Esophagus (tissue), 2 donors: ENCODE measurements around the gene CMTM7. TPM values are rescaled to one million over a fixed set of nuclear protein-coding genes. Genes with fewer than 3 reads are reported as not detected.

Experiments used
- H3K27ac ChIP-seq, 2 donors: one replicate each; pipeline ENCODE4 v1.5.1; 2013; ENCODE audit warnings: low read depth in 2 of 2, mild to moderate bottlenecking in 2 of 2, inconsistent platforms in 1 of 2, low read length in 1 of 2, moderate library complexity in 1 of 2
- H3K27me3 ChIP-seq, 2 donors: one replicate each; pipeline ENCODE4 v1.6.1; 2013; ENCODE audit warnings: low read length in 2 of 2, control low read depth in 1 of 2, mild to moderate bottlenecking in 1 of 2; ENCODE audit not compliant: insufficient read depth in 2 of 2, control insufficient read depth in 1 of 2
- H3K36me3 ChIP-seq, 2 donors: one replicate each; pipeline ENCODE4 v1.6.1; 2013; ENCODE audit warnings: low read length in 1 of 2; ENCODE audit not compliant: control insufficient read depth in 2 of 2, insufficient read depth in 2 of 2
- H3K4me1 ChIP-seq, 2 donors: one replicate each; pipeline ENCODE4 v1.6.1; 2013; ENCODE audit warnings: low read length in 1 of 2; ENCODE audit not compliant: control insufficient read depth in 2 of 2, insufficient read depth in 2 of 2
- H3K4me3 ChIP-seq, 2 donors: one replicate each; pipeline ENCODE4 v1.5.1; 2013; ENCODE audit warnings: low read length in 2 of 2, mild to moderate bottlenecking in 2 of 2, low read depth in 1 of 2, moderate library complexity in 1 of 2
- H3K9me3 ChIP-seq, 2 donors: one replicate each; pipeline ENCODE4 v1.6.1; 2013; ENCODE audit warnings: mild to moderate bottlenecking in 2 of 2, low read depth in 1 of 2, low read length in 1 of 2, moderate library complexity in 1 of 2; ENCODE audit not compliant: control insufficient read depth in 2 of 2, insufficient read depth in 1 of 2
- WGBS, 2 donors: extraction: QIAGEN DNeasy Blood & Tissue Kit; methylation state at CpG; one replicate each; pipeline ENCODE4 v1.1.7; 2013; 5-methylcytosine and 5-hydroxymethylcytosine counted together
- polyA plus RNA-seq, 2 donors: library from polyadenylated mRNA; stranded (reverse); fragments of 200-250 nt; gene quantifications; one replicate each; pipeline ENCODE4 v1.2.3, GENCODE V29; 2013
- donor health status: healthy with polysubstance abuse.
- donor health status: Bipolar disorder and iron deficiency.

Gene CMTM7
- polyA plus RNA-seq, 2 donors: 0.79 to 1.6 TPM

GRCh38 chr3:32366638-32367397, 24.8 kb upstream of the CMTM7 start:
- 71 to 83% methylated on average over 6 of the region's 6 CpGs for WGBS, 2 donors
- Histone ChIP-seq H3K4me3 (no peak overlapping the region), H3K27me3 (peaks cover 0 to 2% of the 10 kb centered on the region in 2 donors), H3K36me3 (no peaks in the 10 kb centered on the region), H3K27ac (no peak overlapping the region), H3K4me1 (no peaks in the 10 kb centered on the region), H3K9me3 (no peaks in the 10 kb centered on the region)

- WGBS, 2 donors: 93 to 95% methylated on average over 10 of the region's 10 CpGs
- H3K27me3 ChIP-seq: peaks cover 0 to 3% of the 10 kb centered on the region in 2 donors
- H3K27ac ChIP-seq: no peak overlapping the region
- no peaks in the 10 kb centered on the region for H3K36me3 ChIP-seq
- no peaks in the 10 kb centered on the region for H3K9me3 ChIP-seq
- H3K4me3 ChIP-seq: no peak overlapping the region
- no peaks in the 10 kb centered on the region for H3K4me1 ChIP-seq
Measured at GRCh38 chr3:32367442-32367841, 24.2 kb upstream of the CMTM7 start.

- peaks cover 0 to 3% of the 10 kb centered on the region in 2 donors for H3K27me3 ChIP-seq
- WGBS, 2 donors: 83 to 88% methylated on average over 7 of the region's 7 CpGs
- H3K27ac ChIP-seq: no peak overlapping the region
- no peaks in the 10 kb centered on the region for H3K36me3 ChIP-seq
- no peaks in the 10 kb centered on the region for H3K4me1 ChIP-seq
- H3K4me3 ChIP-seq: no peak overlapping the region
- no peaks in the 10 kb centered on the region for H3K9me3 ChIP-seq
Measured at GRCh38 chr3:32371461-32372212, 20.0 kb upstream of the CMTM7 start.

GRCh38 chr3:32372213-32372490, 19.5 kb upstream of the CMTM7 start:
- Histone ChIP-seq H3K9me3 (no peaks in the 10 kb centered on the region), H3K36me3 (no peaks in the 10 kb centered on the region), H3K27me3 (peaks cover 0 to 3% of the 10 kb centered on the region in 2 donors), H3K4me1 (no peaks in the 10 kb centered on the region), H3K27ac (no peak overlapping the region), H3K4me3 (no peak overlapping the region)
- 88 to 93% methylated on average over 4 of the region's 4 CpGs for WGBS, 2 donors

- no peaks in the 10 kb centered on the region for H3K36me3 ChIP-seq
- no peak overlapping the region for H3K4me3 ChIP-seq
- no peak overlapping the region for H3K27ac ChIP-seq
- WGBS, 2 donors: 79 to 81% methylated on average over 5 of the region's 5 CpGs
- H3K4me1 ChIP-seq: no peaks in the 10 kb centered on the region
- no peaks in the 10 kb centered on the region for H3K9me3 ChIP-seq
- H3K27me3 ChIP-seq: peaks cover 0 to 3% of the 10 kb centered on the region in 2 donors
Measured at GRCh38 chr3:32373276-32373675, 18.4 kb upstream of the CMTM7 start.

- H3K4me1 ChIP-seq: no peaks in the 10 kb centered on the region
- no peak overlapping the region for H3K4me3 ChIP-seq
- no peak overlapping the region for H3K27ac ChIP-seq
- H3K9me3 ChIP-seq: no peaks in the 10 kb centered on the region
- H3K27me3 ChIP-seq: peaks cover 0 to 3% of the 10 kb centered on the region in 2 donors
- no peaks in the 10 kb centered on the region for H3K36me3 ChIP-seq
- 71 to 90% methylated on average over 5 of the region's 5 CpGs for WGBS, 2 donors
Measured at GRCh38 chr3:32373844-32374243, 17.8 kb upstream of the CMTM7 start.

- Histone ChIP-seq H3K4me1 (no peaks in the 10 kb centered on the region), H3K4me3 (no peak overlapping the region), H3K27me3 (peaks cover 0 to 3% of the 10 kb centered on the region in 2 donors), H3K27ac (no peak overlapping the region), H3K36me3 (no peaks in the 10 kb centered on the region), H3K9me3 (no peaks in the 10 kb centered on the region)
- WGBS, 2 donors: 54 to 61% methylated on average over 12 of the region's 12 CpGs
Measured at GRCh38 chr3:32374788-32375595, 16.7 kb upstream of the CMTM7 start.

- no peaks in the 10 kb centered on the region for H3K36me3 ChIP-seq
- H3K27me3 ChIP-seq: peaks cover 0 to 3% of the 10 kb centered on the region in 2 donors
- WGBS, 2 donors: 93 to 94% methylated on average over 5 of the region's 5 CpGs
- no peak overlapping the region for H3K27ac ChIP-seq
- no peaks in the 10 kb centered on the region for H3K9me3 ChIP-seq
- H3K4me3 ChIP-seq: no peak overlapping the region
- no peaks in the 10 kb centered on the region for H3K4me1 ChIP-seq
Measured at GRCh38 chr3:32375596-32375930, 16.1 kb upstream of the CMTM7 start.

GRCh38 chr3:32376115-32376514, 15.5 kb upstream of the CMTM7 start:
- Histone ChIP-seq H3K4me3 (no peak overlapping the region), H3K27ac (no peak overlapping the region), H3K4me1 (no peaks in the 10 kb centered on the region), H3K36me3 (no peaks in the 10 kb centered on the region), H3K9me3 (no peaks in the 10 kb centered on the region), H3K27me3 (peaks cover 0 to 3% of the 10 kb centered on the region in 2 donors)
- WGBS, 2 donors: 65 to 68% methylated on average over 2 of the region's 2 CpGs
